ENCODE data around the gene ACTA2.
"Not testable (repeated sequence)": the region's sequence is repeated elsewhere in the genome, so short reads cannot be mapped to it uniquely, and the experiment has no call there.

Gene ACTA2

DNA sequence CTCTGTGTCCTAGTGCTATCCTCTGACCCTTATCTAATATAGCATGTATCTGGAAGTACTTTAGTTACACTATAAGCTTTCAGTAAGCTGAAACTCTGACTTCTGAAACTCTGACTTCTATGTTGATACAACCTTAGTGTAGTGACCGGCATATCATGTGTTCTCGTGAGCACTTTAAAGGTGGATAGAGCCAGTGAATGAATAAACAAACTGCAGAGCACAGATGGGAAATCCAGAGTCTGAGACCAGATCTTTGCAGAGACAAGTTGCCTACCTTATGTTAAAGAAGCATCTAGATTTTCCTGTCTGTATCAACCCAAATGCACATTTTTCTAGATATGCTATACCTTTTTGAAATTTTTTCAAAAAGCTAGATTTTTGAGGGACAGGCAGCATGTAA lies 3.5 kb downstream of the ACTA2 start:
- DNase-seq = no peak

DNA sequence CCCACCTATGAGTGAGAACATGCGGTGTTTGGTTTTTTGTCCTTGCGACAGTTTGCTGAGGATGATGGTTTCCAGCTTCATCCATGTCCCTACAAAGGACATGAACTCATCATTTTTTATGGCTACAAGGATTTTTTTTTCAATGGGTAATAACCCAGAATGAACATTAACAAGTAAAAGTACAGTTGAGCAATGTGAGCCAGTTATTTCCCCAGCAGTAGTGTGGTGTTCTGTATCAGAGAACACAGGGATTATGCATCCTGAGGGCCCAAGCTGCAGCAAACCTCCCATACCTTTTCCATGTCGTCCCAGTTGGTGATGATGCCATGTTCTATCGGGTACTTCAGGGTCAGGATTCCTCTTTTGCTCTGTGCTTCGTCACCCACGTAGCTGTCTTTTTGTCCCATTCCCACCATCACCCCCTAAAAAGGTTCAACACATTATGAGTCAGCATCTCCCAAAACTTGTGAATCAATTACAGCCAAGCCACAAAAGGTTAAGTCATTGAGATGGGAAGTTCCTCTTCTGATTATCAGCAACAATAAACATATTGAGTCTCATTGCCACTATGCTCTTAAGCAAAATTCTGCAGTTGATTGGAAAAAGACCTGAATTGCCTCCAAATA lies 5.5 kb downstream of the ACTA2 start:
- DNase-seq = no peak

DNA sequence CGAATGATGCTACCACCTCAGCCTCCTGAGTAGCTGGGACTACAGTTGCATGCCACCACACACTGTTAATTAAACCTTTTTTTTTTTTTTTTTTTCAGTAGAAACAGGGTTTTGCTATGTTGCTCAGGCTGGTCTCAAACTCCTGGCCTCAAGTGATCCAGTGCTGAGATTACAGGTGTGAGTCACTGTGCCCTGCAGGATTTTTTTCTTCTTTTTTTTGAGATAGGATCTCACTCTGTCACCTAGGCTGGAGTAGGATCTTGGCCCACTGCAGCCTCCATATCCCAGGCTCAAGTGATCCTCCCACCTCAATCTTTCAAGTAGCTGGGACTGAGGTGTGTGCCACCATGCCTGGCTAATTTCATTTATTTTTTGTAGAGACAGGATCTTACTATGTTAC lies 6.4 kb downstream of the ACTA2 start:
- no peak for DNase-seq

DNA sequence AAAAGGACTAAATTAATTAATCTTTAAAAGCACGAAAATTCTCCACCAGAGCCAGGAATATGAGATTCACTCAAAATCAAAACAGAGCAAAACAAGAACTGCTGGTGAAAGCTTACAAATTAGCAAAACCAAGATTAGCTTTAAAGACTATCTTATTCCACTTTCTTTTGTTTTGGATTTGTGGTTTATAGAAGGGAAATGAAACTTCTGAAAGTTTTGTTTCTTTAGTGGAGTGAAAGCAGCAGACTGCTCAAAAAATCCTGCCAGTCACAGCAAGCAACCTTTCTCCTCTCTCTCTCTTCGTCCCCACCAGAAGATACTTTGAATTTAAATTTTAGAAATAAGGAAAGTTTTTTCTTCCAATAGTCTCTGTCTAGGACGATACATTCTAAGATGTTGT lies 7.8 kb downstream of the ACTA2 start:
- DNase-seq = no peak

DNA sequence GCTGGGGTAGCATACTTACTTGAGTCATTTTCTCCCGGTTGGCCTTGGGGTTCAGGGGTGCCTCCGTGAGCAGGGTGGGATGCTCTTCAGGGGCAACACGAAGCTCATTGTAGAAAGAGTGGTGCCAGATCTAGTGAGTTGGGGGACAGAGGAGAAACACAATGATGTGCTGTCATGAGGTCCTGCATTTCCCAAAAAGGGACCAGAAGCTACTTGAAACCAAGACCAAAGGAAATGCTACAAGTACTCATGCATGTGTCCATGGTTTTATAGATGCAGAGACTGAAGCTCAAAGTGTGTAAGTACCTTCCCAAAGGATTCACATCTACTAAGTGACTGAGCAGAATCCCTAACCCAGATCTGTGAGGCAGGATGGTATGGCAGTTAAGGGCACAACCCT lies 8.8 kb downstream of the ACTA2 start:
- no peak for DNase-seq

DNA sequence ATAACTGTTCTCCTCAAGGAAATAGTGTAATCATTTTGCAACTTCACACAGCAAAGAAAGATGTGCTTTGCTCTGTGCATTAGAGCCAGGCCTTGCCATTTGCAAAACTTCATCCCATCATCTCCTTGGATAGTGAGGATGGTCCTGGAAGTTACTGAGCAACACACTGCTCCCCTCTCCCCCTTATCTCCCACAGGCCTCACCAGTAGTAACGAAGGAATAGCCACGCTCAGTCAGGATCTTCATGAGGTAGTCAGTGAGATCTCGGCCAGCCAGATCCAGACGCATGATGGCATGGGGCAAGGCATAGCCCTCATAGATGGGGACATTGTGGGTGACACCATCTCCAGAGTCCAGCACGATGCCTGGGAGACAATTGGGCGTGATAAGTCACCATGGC lies 11.5 kb downstream of the ACTA2 start:
- no peak for DNase-seq

DNA sequence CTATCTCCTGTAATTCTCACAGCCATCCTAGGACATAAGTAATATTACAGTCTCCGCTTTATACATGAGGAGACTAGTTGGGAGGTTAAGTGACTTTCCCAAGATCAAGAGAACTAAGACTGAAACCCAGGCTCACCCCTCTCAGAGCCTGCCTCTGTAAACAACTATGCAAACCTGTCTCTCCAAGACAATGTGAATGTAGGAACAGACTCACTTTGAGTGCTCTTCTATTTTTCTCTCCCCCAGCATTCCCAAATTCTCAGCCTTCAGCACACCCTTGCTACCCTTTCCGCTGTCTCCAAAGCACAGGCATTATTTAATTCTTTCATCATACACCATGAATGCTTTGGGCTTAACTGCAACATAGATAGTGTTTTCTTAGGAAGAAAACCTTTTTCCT lies 13.6 kb downstream of the ACTA2 start:
- no peak for DNase-seq

DNA sequence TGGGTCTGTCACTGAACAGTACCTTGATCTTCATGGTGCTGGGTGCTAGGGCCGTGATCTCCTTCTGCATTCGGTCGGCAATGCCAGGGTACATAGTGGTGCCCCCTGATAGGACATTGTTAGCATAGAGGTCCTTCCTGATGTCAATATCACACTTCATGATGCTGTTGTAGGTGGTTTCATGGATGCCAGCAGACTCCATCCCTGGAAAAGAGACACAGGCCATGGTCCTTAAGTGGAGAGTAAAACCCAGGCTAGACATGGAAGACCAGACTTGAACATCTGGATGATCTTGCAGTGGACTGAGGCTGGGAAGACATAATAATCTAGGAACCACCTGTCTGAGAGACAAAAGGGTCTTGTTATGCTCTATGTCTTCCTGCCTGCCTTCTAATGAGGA lies 14.5 kb downstream of the ACTA2 start:
- DNase-seq = no peak

DNA sequence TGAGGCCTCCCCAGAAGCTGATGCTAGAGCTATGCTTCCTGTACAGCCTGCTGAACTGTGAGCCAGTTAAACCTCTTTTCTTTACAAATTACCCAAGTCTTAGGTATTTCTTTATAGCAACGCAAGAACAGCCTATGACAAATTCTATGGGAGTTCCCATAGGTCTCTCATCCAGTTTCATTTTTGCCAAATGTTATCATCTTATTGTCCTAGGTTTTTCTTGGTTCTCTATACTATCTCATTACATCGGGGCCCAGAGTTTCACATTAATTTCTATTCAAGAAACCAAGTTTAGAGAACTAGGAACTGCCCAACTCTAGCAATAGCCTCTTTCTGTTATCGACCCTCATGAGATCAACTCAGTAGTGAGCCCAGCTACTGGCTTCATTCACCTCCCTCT lies 15.9 kb downstream of the ACTA2 start:
- no peak for DNase-seq

DNA sequence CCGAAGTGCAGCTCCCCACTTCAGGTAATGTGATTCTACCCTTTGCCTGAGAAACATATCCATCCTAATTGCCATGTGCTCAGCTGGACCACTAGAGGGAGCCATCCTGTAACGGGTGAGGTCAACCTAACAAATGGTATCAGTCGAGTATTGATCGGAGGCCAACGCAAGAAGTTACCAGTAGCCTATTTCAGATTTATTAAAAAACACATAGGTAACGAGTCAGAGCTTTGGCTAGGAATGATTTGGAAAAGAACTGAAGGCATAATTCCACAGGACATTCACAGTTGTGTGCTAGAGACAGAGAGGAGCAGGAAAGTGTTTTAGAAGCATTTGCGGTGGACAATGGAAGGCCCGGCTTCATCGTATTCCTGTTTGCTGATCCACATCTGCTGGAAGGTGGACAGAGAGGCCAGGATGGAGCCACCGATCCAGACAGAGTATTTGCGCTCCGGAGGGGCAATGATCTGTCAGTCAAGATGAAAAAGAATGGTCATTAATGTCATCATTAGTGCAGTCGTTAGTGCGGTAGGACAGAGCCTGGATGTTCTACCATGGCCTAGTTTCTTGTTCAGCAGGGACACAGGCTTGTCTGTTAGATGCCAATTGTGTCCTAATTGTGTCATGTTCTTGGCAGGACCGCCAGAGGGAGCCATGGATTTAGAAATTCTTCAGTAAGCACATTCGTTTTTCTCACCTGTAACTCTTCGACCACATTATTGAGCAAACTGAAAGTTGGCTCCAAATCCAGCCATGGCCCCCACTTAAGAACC lies 17.5 kb downstream of the ACTA2 start:
- peak; percentile 79 for DNase-seq

DNA sequence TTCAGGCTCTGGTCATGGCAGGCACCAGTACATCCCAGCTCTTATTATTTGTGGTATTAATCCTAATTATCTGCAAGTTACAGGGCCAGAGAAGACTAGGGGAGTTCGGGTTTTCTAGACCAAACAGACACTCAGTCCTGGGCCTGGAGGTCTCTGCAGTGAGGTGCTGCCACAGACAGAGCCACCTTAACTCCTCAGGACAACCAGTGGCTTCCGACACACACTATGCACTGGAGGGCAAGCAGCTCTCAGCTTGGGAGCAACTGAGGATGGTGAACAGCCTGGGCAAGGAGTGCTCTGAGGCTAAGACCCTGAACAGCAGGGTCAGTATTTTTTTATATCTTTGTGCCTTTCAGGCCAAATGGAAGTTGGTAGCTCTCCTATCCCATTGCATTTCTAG lies 19.0 kb downstream of the ACTA2 start:
- DNase-seq = no peak

DNA sequence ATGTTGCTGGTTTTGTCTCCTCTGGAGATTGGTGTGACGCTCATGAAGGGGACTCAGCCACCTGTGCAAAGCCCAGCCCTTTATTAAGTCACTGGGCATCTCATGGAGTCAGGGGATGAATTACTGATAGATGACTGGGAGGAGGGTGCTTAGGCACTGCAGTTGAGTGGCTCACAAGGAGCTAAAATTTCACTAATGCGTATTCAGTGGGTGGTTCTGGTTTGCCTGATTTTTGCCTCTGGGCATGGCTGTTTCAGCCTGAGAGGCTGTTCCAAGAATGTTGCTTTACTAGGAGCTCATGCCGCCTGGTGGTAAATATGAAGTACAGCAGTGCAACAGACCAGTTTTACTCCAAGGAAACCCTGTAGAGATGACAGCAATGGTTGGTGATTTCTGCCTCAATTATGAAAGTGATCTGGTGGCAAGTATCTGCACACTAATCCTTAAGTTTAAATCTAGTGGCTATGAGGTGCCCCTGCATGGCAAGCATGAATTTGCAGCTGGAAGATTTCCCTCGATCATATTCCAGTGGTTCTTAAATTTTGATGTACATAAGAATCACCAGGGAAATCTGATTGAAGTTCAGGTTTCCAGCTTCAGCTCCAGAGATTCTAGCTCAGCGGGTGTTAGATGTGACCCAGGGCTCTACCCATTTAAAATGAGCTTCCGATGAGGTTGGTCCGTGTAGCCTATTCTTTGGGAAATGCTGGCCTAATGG lies 19.9 kb downstream of the ACTA2 start:
- DNase-seq = peak; percentile 53

DNA sequence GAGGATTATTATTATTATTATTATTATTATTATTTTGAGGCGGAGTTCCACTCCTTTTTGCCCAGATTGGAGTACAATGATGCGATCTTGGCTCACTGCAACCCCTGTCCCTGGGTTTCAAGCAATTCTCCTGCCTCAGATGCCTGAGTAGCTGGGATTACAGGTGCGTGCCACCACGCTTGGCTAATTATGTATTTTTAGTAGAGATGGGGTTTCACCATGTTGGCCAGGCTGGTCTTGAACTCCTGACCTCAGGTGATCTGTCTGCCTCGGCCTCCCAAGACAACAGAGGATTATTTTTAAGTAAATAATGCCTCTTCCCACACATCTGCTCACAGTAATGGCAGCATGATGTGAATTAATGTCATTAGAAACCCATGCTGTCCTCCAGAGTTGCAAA lies 20.5 kb downstream of the ACTA2 start:
- not testable (repeated sequence) for DNase-seq

DNA sequence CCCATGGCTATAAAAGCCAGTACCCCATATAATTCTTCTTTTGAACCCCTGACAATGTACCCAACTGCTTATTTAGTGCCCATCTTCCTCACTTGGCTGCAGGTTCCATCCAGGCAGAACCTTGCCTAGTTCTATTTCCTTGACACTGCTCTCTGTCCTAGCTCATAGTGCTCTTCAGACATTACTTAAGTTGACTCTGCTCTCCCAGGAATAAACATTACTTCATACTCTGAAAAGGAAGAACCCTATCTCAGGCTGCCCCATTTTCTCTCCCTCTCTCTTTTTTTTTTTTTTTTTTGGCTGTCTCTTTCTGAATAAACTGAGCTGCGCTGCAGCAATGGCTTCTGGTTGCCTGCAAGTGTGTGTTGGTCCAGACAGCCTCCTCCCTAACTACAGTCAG lies 21.0 kb downstream of the ACTA2 start:
- no peak for DNase-seq

DNA sequence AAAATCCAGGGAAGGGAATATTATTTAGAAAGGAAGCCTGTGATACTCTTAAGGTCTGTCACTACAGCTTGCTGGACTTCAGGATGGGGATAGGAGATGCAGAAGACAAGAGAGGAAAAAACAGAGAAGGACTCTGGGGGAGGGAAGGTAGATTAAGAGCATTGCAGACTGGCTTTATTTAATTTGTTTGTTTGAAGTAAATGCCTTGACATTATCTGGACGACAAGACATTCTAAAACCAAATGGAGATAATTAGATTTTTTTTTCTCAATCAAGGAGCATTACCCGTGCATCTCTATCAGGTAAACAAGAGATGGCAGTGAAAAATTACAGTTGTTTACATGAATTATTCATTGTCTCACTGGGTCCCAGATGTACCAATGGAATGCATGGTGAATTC lies 24.3 kb downstream of the ACTA2 start:
- DNase-seq = no peak

DNA sequence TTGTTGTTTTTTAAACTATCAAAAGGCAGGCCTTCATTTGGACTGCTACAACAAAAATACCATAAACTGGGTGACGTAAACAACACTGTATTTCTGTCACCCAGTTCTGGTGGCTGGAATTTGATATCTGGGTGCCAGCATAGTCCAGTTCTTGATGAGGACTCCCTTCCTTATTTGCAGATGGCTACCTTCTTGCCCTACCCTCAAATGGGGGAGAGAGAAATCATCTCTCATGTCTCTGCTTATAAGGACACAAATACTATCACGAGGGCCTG lies 25.2 kb downstream of the ACTA2 start:
- no peak for DNase-seq

DNA sequence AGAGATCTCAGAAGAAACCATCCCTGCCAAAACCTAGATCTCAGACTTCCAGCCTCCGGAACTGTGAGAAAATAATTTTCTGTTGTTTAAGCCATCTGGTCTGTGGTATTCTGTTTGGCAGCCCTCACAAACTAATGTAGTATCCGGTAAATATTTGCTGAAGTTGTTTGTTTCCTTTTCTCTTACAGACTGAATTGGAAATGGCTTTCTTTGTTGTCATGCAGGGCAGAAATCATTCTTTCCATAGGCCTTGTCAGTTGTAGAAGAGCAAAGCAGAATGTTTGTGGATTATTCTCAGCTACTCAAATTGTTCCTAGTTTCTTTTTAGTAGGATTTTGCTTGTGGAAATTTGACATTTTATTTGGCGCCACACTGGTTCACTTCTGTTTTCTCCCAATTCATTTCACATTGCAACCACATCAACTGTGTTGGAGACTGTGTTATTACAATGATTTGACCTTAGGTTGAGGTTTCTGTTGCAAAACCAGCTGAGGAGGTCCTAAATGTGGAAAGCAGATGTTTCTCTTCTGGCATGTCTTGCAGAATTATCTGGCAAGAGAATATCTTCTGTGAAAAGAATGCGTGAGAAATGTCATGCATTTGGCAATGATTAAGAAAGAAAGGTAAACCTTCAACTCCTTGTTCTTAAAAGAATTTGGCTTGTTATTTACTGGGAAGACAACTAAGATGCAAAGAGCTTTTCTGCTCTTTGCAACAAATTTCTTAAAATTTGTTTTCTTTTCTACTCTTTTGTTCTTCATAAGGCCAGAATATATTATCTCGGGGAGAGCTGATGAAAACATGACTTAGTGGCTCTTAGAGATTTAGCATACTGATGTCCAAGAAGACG lies 25.8 kb downstream of the ACTA2 start:
- no peak for DNase-seq

DNA sequence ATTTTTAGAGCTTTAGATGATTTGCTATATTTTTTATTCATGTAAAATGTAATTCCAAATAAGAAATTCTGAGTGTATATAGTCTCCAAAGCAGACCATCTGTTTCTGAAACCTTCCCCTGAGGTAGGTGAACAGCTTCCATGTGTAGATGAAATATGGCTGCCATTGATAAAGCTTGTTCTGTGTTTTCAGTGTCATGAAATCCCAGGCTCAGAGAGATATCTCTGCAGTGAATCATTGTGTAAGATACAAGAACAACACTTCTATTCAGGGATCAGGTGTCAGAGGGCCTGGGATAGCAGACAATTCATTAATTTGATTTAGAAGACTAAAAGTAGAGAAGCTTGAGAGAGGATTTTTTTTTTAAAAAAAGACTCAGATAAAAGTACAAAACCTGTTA lies 29.1 kb downstream of the ACTA2 start:
- no peak for DNase-seq

DNA sequence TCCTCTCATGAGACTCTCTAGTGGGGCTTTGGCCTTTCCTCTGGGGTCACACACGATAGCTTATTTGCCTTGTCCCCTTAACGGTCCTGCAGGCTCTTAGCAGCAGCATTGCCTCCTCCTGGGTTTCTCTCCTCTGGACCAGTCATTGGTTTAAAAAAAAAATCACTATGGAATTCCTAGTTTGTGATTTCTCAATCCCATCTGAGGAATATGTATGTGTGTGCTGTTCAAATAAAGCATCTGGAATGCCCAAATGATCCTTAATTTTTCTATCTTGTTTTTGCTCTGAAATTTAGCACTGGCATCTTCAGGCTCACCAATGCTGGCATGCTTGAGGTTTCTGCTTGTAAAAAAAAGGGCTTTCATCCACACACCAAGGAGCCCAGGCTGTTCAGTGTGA lies 30.5 kb downstream of the ACTA2 start:
- DNase-seq = no peak

DNA sequence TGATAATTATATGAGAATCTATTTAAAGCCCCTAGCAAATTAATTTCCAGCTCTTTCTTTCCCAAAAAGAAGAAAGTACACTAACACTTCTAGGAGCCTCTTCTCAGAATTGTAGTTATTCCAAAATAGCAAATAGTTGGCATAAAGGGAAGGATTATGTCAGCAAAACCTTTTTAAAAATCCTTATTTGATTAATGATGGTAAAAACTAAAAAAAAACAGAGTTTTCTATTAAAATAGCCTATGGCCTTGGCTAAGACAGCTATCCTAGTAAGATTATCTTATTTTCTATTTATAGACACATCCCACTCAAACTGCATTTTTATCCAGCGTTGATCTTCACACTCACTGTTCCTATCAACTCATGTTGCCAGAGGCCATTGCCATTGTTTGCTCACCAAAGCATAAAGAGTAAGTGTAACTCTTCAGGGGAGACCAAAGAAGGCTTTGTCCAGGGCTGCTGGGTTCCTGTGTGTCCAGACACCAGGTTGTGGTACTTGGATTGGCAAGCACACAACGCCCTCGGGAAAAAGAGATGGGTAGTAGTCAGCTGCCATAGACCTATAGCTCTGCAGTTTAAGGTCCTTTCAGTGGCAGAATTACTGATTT lies 31.5 kb downstream of the ACTA2 start:
- DNase-seq = no peak

DNA sequence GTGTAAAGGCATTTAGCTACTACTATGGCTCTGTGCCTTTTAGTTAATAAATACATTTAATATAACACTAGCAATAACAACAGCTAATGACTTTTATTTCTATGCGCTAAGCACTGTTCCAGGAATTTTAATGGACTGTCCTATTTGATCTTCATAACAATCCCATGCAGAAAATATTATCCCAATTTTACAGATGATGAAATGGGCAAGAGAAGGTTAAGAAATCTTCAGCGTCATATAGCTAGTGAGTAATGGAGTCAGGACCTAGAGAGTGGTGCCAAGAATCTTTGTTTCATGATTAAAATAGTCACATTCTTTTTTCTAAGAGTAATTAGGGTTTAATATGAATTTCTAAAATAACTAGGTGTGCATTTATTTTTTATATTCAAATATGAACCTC lies 32.4 kb downstream of the ACTA2 start:
- no peak for DNase-seq

DNA sequence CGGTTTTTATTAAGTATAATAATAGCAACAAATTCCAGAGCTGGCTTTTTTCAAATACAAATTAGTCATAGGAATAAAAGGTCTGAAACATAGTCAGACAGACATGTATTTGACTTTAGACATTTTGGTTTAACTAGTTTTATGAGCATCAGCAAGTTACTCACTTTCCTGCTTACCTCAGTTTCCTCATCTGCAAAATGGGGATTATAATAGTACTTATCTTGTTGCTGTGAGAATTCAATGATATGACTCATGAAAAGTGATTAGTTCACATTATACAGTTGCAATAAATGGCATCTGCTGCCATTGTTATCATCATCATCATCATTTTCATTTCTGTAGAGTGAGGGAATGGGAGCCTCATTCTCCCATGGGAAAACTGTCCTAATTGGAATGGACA lies 33.5 kb downstream of the ACTA2 start:
- no peak for DNase-seq

DNA sequence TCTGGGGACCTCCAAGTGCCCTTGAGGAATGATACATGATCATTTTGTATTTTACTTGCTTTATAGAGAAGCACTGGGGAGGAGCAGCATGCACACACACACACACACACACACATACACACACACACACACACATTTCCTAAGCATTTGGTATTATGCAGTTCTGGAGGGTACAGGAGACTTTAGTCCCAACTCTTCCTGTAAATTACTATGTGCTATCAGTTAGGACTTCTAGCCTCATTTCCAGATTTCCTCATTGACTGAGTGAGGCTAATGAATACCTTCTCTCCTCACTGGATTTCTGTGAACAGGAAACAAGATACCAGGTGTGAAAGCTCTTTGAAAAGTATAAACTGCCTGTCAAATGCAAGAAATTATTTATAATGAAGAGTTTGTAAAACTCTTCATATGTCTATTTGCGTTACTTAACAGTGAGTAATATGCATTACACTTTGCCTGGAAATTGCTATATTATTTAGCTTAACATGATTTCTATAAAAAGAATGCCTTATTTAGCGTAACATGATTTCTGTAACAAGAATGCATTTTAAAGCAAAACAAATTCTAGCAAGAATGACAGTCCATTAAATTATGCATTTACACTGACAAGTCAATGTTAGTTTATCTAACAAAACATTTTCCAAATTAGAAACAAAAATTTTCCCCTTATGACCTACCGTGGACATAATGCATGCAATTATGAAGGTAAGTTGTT lies 34.2 kb downstream of the ACTA2 start:
- no peak for DNase-seq

Measured in activated CD4-positive, alpha-beta T cell treated with anti-CD3 and anti-CD28 coated beads for 48 hours (primary cell).